ENCODE results near the gene SNORC.

GRCh38 chr2:232863996-232864395, 6.1 kb upstream of the SNORC start:
- no peak for TF ChIP-seq CTCF (IDR thresholded peaks at IDR 0.05)
- TF ChIP-seq POLR2A (IDR thresholded peaks at IDR 0.05), result no peak

Data from adrenal gland (tissue), 5 donors.